Liver (tissue), 9 donors: ENCODE results near the gene KRTAP4-9. TPM values are rescaled to one million over a fixed set of nuclear protein-coding genes. Genes with fewer than 3 reads are reported as not detected.

ENCODE experiments used
- DNase-seq: peaks from one replicate; pipeline ENCODE4 v3.0.0-alpha.2; 2017; ENCODE audit warnings: low spot score
- H3K27ac ChIP-seq, 2 donors: one replicate each; pipeline ENCODE4 v1.7.0; 2013; ENCODE audit warnings: inconsistent platforms in 2 of 2, low read length in 2 of 2, control low read depth in 1 of 2, low read depth in 1 of 2, mild to moderate bottlenecking in 1 of 2
- H3K27me3 ChIP-seq, 4 donors: one replicate each; pipeline versions ENCODE4 v1.6.1 to v1.7.0; 2013; ENCODE audit warnings: low read length in 3 of 4, inconsistent platforms in 1 of 4, mild to moderate bottlenecking in 1 of 4, moderate library complexity in 1 of 4; ENCODE audit not compliant: control insufficient read depth in 4 of 4, insufficient read depth in 4 of 4
- H3K36me3 ChIP-seq, 4 donors: one replicate each; pipeline versions ENCODE4 v1.6.1 to v1.7.0; 2013; ENCODE audit warnings: low read length in 3 of 4, mild to moderate bottlenecking in 3 of 4, low read depth in 1 of 4, moderate library complexity in 1 of 4; ENCODE audit not compliant: control insufficient read depth in 4 of 4, insufficient read depth in 3 of 4
- H3K4me1 ChIP-seq, 4 donors: one replicate each; pipeline versions ENCODE4 v1.6.1 to v1.7.0; 2013; ENCODE audit warnings: low read length in 3 of 4, mild to moderate bottlenecking in 3 of 4, moderate library complexity in 1 of 4; ENCODE audit not compliant: control insufficient read depth in 4 of 4, insufficient read depth in 4 of 4
- H3K4me3 ChIP-seq, 3 donors: one replicate each; pipeline versions ENCODE4 v1.6.1 to v1.7.0; 2013; ENCODE audit warnings: low read length in 3 of 3, control low read depth in 1 of 3, low read depth in 1 of 3, mild to moderate bottlenecking in 1 of 3
- H3K9ac ChIP-seq, 2 donors: one replicate each; pipeline ENCODE4 v1.7.0; 2013; ENCODE audit warnings: low read length in 2 of 2, mild to moderate bottlenecking in 2 of 2, moderate library complexity in 2 of 2, control low read depth in 1 of 2, low read depth in 1 of 2
- H3K9me3 ChIP-seq, 4 donors: one replicate each; pipeline versions ENCODE4 v1.6.1 to v1.7.0; 2013; ENCODE audit warnings: low read length in 3 of 4; ENCODE audit not compliant: control insufficient read depth in 4 of 4
- EGR1 ChIP-seq, 2 donors: IDR thresholded peaks; 2 replicates each; pipeline ENCODE4 v1.6.1; 2016 to 2018; ENCODE audit warnings: antibody characterized with exemption in 2 of 2, low read depth in 2 of 2
- FOXA1 ChIP-seq: IDR thresholded peaks from 2 replicates; pipeline ENCODE4 v1.6.1; 2016; ENCODE audit warnings: antibody characterized with exemption
- NR2F2 ChIP-seq: IDR thresholded peaks from 2 replicates; pipeline ENCODE4 v1.6.1; 2016; ENCODE audit warnings: antibody characterized with exemption
- RAD21 ChIP-seq, 2 donors: IDR thresholded peaks; 2 replicates each; pipeline ENCODE4 v1.6.1; 2016; ENCODE audit warnings: antibody characterized with exemption in 2 of 2, mild to moderate bottlenecking in 2 of 2
- RXRA ChIP-seq, 2 donors: IDR thresholded peaks; 2 replicates each; pipeline ENCODE4 v1.6.1; 2017 to 2018; ENCODE audit warnings: antibody characterized with exemption in 2 of 2, mild to moderate bottlenecking in 1 of 2
- SP1 ChIP-seq: IDR thresholded peaks from 2 replicates; pipeline ENCODE4 v1.6.1; 2018; ENCODE audit warnings: antibody characterized with exemption, mild to moderate bottlenecking
- TAF1 ChIP-seq: conservative IDR thresholded peaks from 2 replicates; pipeline ENCODE4 v1.6.1; 2016; ENCODE audit warnings: antibody characterized with exemption, mild to moderate bottlenecking
- YY1 ChIP-seq: IDR thresholded peaks from 2 replicates; pipeline ENCODE4 v1.6.1; 2016; ENCODE audit warnings: antibody characterized with exemption, mild to moderate bottlenecking
- WGBS: extraction: QIAGEN DNeasy Blood & Tissue Kit; methylation state at CpG from one replicate; pipeline ENCODE4 v1.1.7; 2013; 5-methylcytosine and 5-hydroxymethylcytosine counted together
- polyA plus RNA-seq, 2 donors: library from polyadenylated mRNA; stranded (reverse) in 1 of 2; unstranded in 1 of 2; fragments of 200-250 nt in 1 of 2; fragments of >200 nt in 1 of 2; fragmentation: Nextera tagmentation in 1 of 2; extraction: Ambion mirVana in 1 of 2; gene quantifications; one replicate each; pipeline versions ENCODE4 v1.2.1 to v1.2.3, GENCODE V29; 2013 to 2015
- total RNA-seq, 2 donors: library from RNA; depleted of rRNA; stranded (reverse); fragments of >200 nt; gene quantifications; one replicate each; pipeline ENCODE4 v1.2.3, GENCODE V29; 2014
- TF ChIP-seq, protein P1 (sequence below): fragments of 150-350 bp; IDR thresholded peaks from 2 replicates; pipeline ENCODE4 v1.5.1; 2017; ENCODE audit warnings: improper control_type of control experiment, low read depth, low read length; ENCODE audit not compliant: missing input control
- TF ChIP-seq, protein P2 (sequence below): IDR thresholded peaks from 2 replicates; pipeline ENCODE4 v1.6.1; 2016; ENCODE audit warnings: antibody characterized with exemption
- TF ChIP-seq, protein P3 (sequence below): IDR thresholded peaks from 2 replicates; pipeline ENCODE4 v1.6.1; 2016; ENCODE audit warnings: antibody characterized with exemption
- TF ChIP-seq, protein P4 (sequence below): IDR thresholded peaks from 2 replicates; pipeline ENCODE4 v1.6.1; 2016; ENCODE audit warnings: antibody characterized with exemption, mild to moderate bottlenecking
- TF ChIP-seq, protein P5 (sequence below): IDR thresholded peaks from 2 replicates; pipeline ENCODE4 v1.6.1; 2016; ENCODE audit warnings: antibody characterized with exemption
- donor health status: healthy.
- donor health status: healthy.
- donor health status: healthy.
- donor health status: healthy.
- donor health status: healthy.

KRTAP4-9 gene
- total and polyA plus RNA-seq, 4 donors, result not detected

DNA sequence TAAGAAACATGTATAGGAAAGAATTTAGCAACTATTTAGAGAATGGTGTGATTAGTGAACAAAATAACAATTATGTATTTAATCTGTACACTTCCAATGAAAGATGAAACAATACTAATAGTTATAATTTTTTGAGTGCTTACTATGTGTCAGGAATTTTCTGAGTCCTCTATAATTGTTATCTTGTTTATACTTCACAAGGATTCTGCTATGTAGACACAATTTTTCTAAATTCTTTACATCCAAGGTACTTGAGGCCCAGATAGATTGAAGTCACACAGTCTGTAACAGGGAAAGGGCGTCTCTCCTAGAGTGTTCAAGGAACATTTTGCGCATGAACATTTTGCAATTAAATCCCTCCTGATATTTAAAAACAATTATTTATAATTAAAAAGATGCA lies 19.9 kb downstream of the KRTAP4-9 start:
- H3K9ac ChIP-seq, result no peak overlapping the region
- TF ChIP-seq NR2F2, result no peak
- TF ChIP-seq, protein P1, sequence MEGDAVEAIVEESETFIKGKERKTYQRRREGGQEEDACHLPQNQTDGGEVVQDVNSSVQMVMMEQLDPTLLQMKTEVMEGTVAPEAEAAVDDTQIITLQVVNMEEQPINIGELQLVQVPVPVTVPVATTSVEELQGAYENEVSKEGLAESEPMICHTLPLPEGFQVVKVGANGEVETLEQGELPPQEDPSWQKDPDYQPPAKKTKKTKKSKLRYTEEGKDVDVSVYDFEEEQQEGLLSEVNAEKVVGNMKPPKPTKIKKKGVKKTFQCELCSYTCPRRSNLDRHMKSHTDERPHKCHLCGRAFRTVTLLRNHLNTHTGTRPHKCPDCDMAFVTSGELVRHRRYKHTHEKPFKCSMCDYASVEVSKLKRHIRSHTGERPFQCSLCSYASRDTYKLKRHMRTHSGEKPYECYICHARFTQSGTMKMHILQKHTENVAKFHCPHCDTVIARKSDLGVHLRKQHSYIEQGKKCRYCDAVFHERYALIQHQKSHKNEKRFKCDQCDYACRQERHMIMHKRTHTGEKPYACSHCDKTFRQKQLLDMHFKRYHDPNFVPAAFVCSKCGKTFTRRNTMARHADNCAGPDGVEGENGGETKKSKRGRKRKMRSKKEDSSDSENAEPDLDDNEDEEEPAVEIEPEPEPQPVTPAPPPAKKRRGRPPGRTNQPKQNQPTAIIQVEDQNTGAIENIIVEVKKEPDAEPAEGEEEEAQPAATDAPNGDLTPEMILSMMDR, result no peak
- TF ChIP-seq, protein P2, sequence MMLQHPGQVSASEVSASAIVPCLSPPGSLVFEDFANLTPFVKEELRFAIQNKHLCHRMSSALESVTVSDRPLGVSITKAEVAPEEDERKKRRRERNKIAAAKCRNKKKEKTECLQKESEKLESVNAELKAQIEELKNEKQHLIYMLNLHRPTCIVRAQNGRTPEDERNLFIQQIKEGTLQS, result no peak
- no peak for TF ChIP-seq TAF1
- TF ChIP-seq RAD21 (IDR thresholded peaks at IDR 0.05), result no peak
- no peak for TF ChIP-seq EGR1 (IDR thresholded peaks at IDR 0.05; ENCODE audit: low read depth in 2 of 2)
- TF ChIP-seq FOXA1, result no peak
- TF ChIP-seq, protein P3, sequence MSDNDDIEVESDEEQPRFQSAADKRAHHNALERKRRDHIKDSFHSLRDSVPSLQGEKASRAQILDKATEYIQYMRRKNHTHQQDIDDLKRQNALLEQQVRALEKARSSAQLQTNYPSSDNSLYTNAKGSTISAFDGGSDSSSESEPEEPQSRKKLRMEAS, result no peak
- TF ChIP-seq, protein P4, sequence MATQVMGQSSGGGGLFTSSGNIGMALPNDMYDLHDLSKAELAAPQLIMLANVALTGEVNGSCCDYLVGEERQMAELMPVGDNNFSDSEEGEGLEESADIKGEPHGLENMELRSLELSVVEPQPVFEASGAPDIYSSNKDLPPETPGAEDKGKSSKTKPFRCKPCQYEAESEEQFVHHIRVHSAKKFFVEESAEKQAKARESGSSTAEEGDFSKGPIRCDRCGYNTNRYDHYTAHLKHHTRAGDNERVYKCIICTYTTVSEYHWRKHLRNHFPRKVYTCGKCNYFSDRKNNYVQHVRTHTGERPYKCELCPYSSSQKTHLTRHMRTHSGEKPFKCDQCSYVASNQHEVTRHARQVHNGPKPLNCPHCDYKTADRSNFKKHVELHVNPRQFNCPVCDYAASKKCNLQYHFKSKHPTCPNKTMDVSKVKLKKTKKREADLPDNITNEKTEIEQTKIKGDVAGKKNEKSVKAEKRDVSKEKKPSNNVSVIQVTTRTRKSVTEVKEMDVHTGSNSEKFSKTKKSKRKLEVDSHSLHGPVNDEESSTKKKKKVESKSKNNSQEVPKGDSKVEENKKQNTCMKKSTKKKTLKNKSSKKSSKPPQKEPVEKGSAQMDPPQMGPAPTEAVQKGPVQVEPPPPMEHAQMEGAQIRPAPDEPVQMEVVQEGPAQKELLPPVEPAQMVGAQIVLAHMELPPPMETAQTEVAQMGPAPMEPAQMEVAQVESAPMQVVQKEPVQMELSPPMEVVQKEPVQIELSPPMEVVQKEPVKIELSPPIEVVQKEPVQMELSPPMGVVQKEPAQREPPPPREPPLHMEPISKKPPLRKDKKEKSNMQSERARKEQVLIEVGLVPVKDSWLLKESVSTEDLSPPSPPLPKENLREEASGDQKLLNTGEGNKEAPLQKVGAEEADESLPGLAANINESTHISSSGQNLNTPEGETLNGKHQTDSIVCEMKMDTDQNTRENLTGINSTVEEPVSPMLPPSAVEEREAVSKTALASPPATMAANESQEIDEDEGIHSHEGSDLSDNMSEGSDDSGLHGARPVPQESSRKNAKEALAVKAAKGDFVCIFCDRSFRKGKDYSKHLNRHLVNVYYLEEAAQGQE, result no peak
- TF ChIP-seq SP1, result no peak
- no peak for TF ChIP-seq RXRA (IDR thresholded peaks at IDR 0.05)
- TF ChIP-seq YY1, result no peak
- no peak overlapping the region for H3K27ac ChIP-seq
- no peak overlapping the region for H3K4me3 ChIP-seq
- no peaks in the 10 kb centered on the region for H3K4me1 ChIP-seq
- H3K36me3 ChIP-seq, result no peaks in the 10 kb centered on the region
- 91% methylated on average over 2 of the region's 2 CpGs for WGBS
- no peaks in the 10 kb centered on the region for H3K27me3 ChIP-seq
- no peak for DNase-seq
- H3K9me3 ChIP-seq, result no peaks in the 10 kb centered on the region

DNA sequence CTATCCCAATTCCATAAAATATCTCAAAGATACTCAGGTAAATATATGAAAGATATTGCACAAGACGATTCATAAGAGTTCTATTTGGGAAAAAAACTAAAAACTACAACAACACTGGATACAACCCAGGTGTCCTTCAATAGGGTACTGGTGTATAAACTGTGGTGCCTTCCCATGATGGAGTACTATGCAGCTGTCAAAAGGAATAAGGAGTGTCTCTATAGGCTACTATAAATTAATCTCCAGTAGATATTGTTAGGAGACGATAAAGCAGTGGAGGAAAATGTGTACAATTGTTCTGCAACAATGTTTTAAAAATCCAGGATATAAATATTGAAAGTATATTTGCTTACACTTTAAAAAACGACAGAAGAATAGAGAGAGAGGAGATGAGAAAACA lies 21.2 kb downstream of the KRTAP4-9 start:
- TF ChIP-seq NR2F2, result no peak

DNA sequence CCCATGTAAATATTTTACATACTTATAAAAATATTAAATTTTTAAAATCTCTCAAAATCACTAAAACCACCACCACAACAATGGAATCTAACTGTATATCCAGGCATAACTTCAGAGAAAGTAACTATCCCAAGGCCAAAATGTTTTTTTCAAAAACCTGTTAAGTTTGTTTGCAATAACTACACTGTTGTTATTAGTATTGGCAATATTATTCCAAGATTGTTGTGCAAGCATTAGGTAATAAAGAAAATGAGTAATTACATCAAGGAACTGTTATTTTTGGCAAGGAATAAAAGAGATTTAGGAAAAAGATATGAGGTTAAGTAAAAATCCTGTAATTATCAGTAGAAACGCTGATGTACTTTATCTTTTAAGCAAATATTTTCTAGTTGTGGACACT lies 22.2 kb downstream of the KRTAP4-9 start:
- WGBS, result 57% methylated on average over 1 of the region's 1 CpG
- no peak overlapping the region for H3K9ac ChIP-seq
- TF ChIP-seq, protein P5, sequence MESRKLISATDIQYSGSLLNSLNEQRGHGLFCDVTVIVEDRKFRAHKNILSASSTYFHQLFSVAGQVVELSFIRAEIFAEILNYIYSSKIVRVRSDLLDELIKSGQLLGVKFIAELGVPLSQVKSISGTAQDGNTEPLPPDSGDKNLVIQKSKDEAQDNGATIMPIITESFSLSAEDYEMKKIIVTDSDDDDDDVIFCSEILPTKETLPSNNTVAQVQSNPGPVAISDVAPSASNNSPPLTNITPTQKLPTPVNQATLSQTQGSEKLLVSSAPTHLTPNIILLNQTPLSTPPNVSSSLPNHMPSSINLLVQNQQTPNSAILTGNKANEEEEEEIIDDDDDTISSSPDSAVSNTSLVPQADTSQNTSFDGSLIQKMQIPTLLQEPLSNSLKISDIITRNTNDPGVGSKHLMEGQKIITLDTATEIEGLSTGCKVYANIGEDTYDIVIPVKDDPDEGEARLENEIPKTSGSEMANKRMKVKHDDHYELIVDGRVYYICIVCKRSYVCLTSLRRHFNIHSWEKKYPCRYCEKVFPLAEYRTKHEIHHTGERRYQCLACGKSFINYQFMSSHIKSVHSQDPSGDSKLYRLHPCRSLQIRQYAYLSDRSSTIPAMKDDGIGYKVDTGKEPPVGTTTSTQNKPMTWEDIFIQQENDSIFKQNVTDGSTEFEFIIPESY, result no peak
- TF ChIP-seq RXRA (IDR thresholded peaks at IDR 0.05), result no peak
- TF ChIP-seq, protein P3, result no peak
- TF ChIP-seq, protein P1, result no peak
- TF ChIP-seq, protein P4, result no peak
- no peak for TF ChIP-seq SP1

More for the DNA sequence above, 21.2 kb downstream of the KRTAP4-9 start:
- Histone ChIP-seq H3K36me3 (no peaks in the 10 kb centered on the region), H3K27me3 (no peaks in the 10 kb centered on the region), H3K27ac (no peak overlapping the region), H3K9ac (no peak overlapping the region), H3K4me3 (no peak overlapping the region), H3K9me3 (no peaks in the 10 kb centered on the region), H3K4me1 (no peaks in the 10 kb centered on the region)
- WGBS, result 75% methylated on average over 3 of the region's 3 CpGs
- DNase-seq, result no peak

More for the DNA sequence above, 22.2 kb downstream of the KRTAP4-9 start:
- H3K9me3 ChIP-seq, result no peaks in the 10 kb centered on the region
- H3K27me3 ChIP-seq, result no peaks in the 10 kb centered on the region
- no peak overlapping the region for H3K4me3 ChIP-seq
- no peaks in the 10 kb centered on the region for H3K36me3 ChIP-seq
- H3K4me1 ChIP-seq, result no peaks in the 10 kb centered on the region
- no peak overlapping the region for H3K27ac ChIP-seq
- no peak for DNase-seq
